ENCODE results near the gene GMCL1.

GMCL1 gene

DNA sequence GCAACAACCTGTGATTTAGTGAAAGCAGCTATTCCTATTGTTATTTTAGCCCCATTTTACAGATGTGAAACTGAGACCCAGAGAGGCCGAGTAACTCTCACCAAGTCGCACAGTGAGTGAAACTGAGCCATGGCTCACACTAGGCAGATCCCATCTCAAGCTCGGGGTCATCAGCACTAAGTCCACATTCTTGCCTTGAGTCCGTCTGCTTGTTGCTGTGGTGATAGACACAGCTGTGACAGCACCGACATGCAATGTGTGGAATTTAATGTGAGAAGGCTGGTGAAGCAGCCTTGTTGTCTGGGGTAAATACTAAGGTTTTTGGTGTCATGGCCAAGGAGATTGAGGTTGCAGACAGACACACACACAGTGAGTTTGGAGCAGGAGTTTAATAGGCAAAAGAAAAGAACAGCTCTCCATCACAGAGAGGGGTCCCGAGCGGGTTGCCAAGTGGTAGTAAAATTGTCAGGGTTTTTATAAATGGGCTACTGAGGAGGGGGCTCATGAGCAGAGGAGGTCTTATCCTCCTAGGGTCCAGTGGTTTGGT is 40.2 kb upstream of the GMCL1 start:
- TF ChIP-seq, protein P1, sequence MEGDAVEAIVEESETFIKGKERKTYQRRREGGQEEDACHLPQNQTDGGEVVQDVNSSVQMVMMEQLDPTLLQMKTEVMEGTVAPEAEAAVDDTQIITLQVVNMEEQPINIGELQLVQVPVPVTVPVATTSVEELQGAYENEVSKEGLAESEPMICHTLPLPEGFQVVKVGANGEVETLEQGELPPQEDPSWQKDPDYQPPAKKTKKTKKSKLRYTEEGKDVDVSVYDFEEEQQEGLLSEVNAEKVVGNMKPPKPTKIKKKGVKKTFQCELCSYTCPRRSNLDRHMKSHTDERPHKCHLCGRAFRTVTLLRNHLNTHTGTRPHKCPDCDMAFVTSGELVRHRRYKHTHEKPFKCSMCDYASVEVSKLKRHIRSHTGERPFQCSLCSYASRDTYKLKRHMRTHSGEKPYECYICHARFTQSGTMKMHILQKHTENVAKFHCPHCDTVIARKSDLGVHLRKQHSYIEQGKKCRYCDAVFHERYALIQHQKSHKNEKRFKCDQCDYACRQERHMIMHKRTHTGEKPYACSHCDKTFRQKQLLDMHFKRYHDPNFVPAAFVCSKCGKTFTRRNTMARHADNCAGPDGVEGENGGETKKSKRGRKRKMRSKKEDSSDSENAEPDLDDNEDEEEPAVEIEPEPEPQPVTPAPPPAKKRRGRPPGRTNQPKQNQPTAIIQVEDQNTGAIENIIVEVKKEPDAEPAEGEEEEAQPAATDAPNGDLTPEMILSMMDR (IDR thresholded peaks at IDR 0.05; ENCODE audit: insufficient read depth, low read depth, low read length, missing control alignments), result no peak
- H3K4me3 ChIP-seq (ENCODE audit: low read depth, low read length), result peak overlapping the region; percentile 40
- DNase-seq (ENCODE audit: low read depth), result peak; percentile 83

DNA sequence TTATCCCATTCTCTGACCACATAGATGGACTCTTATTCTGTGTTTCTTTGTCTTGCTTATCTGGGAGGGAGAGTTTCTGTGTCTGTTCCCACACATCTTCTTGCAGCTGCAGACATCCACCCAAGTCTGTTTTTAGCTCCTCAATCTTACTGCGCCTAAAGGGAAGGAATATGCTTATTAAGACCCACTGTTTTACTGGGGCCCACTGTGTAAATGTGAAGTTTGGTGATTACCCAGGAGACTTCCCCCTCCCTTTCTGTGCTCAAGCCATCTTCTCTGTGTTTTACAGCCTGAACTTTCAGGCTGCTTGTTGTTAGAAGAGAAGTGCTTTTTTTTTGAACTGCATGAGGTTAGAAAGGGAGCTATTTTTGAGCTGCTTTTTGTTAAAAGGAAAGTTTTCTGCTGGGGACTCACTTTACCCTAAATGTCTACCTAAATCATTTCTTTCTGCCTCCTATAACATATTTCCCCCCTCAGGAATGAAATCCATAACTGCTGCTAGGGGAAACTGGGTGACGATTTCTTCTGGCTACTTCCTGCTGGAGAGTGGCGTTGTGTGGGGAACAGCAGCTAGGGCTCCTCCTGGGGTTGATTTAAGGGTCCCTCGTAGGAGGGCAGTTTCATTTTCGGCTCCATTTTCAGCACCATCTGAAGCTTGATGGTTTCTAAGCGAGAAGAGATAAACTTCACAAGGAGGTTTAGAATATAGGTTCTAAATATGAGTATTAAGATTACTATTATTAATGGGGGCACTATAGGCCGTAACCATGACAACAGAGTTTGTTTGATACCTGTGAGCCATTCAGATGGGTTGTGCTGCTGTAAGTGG is 39.5 kb upstream of the GMCL1 start:
- TF ChIP-seq, protein P1 (IDR thresholded peaks at IDR 0.05; ENCODE audit: insufficient read depth, low read depth, low read length, missing control alignments), result no peak
- peak overlapping the region; percentile 40 for H3K4me3 ChIP-seq (ENCODE audit: low read depth, low read length)
- DNase-seq (ENCODE audit: low read depth), result peak; percentile 74

DNA sequence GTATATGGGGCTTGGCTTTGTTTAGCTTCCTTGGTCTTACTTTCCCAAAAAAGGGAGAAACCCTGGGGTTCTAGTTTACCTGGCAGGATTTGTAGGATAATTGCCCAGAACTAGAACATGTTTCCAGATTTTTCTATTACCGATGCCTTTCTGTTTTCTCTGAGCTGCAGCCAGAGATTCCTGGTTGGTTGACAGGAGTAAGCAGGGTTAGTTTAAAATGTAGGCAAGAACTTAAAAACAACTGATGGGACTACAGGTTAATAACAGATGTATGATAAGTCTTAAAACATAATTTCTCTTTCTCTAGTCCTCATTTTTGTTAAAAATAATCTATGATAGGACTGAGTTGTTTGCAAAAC is 38.9 kb upstream of the GMCL1 start:
- H3K4me3 ChIP-seq (ENCODE audit: low read depth, low read length), result peak overlapping the region; percentile 40
- TF ChIP-seq, protein P1 (IDR thresholded peaks at IDR 0.05; ENCODE audit: insufficient read depth, low read depth, low read length, missing control alignments), result no peak
- DNase-seq (ENCODE audit: low read depth), result no peak

DNA sequence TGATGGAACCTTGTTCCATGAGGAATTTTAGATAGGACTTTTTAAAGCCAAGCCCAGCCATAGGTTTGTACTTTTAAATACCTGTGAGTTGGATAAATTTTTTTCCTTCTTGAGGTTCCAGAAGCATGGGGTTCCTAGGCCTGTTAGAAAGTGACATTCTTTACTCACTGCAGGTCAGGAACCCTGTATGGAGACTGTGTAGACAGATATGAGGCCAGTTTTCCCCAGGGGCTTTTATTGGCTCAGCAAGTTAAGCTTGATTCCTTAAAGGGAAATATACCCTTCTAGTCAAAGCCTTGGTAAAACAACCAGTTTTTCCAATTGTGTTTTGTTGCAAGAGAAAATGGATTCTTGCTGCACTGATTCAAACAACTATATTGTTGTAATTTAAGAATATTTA is 38.4 kb upstream of the GMCL1 start:
- peak; percentile 12 for DNase-seq (ENCODE audit: low read depth)
- TF ChIP-seq, protein P1 (IDR thresholded peaks at IDR 0.05; ENCODE audit: insufficient read depth, low read depth, low read length, missing control alignments), result no peak

DNA sequence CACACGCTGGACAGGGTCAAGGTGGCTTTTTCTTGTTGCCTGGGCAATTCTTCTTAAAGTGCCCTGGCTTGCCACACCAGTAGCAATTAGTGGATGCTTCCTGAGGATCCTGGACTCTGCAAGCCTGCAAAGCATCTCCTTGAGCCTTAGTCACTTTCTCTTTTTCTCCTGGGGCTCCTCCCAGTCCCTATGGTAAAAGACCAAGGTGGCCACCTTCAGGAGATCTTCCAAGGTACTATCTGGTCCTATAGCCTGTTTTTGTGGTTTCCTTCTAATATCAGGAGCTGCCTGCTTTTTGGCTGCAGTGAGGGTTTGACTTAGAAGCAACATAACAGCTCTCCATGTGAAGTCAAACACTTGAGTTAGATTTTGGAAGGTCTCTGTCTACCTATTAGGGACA is 33.3 kb upstream of the GMCL1 start:
- DNase-seq (ENCODE audit: low read depth), result no peak
- no peak overlapping the region for H3K4me3 ChIP-seq (ENCODE audit: low read depth, low read length)
- TF ChIP-seq, protein P1 (IDR thresholded peaks at IDR 0.05; ENCODE audit: insufficient read depth, low read depth, low read length, missing control alignments), result no peak

More for the DNA sequence above, 38.4 kb upstream of the GMCL1 start:
- H3K4me3 ChIP-seq (ENCODE audit: low read depth, low read length), result no peak overlapping the region

DNA sequence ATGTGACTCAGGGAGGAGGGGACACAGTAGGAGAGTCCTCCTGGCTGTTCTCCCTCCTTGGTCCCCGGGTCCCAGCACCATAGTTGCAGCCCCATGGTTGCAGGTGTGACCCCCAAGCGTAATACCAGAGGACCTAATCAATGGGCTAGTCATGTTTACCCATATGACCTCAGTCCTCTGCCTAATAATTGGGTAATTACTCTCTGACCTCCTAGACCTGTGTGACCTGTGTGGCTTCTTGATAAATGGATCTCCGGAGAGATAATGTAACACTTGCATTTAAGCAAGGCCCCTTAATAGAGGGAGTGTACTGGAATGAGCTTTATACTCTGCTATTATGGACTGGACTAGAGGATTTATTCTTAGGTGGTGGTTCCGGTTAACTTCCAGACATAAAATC is 32.2 kb upstream of the GMCL1 start:
- peak overlapping the region; percentile 42; the same call in 1 of the 2 replicates for H3K4me3 ChIP-seq (ENCODE audit: low read depth, low read length)
- DNase-seq (ENCODE audit: low read depth), result no peak
- TF ChIP-seq, protein P1 (IDR thresholded peaks at IDR 0.05; ENCODE audit: insufficient read depth, low read depth, low read length, missing control alignments), result no peak

All from GM12865 (cell line).